TTC549 (cell line): Measurements from ENCODE around the gene RIMS4.

ENCODE experiments used
- FAIRE-seq: peaks from 2 replicates; lab custom pipeline; 2012; peaks lifted over from hg19 to GRCh38; lab: Jason Lieb, UNC

The RIMS4 gene

GRCh38 chr20:44719841-44720240 is 90.5 kb downstream of the RIMS4 start:
- FAIRE-seq: no peak

GRCh38 chr20:44717986-44718385 is 92.4 kb downstream of the RIMS4 start:
- FAIRE-seq: no peak

- FAIRE-seq: no peak
These were observed 93.8 kb downstream of the RIMS4 start for GRCh38 chr20:44716309-44717106.

DNA sequence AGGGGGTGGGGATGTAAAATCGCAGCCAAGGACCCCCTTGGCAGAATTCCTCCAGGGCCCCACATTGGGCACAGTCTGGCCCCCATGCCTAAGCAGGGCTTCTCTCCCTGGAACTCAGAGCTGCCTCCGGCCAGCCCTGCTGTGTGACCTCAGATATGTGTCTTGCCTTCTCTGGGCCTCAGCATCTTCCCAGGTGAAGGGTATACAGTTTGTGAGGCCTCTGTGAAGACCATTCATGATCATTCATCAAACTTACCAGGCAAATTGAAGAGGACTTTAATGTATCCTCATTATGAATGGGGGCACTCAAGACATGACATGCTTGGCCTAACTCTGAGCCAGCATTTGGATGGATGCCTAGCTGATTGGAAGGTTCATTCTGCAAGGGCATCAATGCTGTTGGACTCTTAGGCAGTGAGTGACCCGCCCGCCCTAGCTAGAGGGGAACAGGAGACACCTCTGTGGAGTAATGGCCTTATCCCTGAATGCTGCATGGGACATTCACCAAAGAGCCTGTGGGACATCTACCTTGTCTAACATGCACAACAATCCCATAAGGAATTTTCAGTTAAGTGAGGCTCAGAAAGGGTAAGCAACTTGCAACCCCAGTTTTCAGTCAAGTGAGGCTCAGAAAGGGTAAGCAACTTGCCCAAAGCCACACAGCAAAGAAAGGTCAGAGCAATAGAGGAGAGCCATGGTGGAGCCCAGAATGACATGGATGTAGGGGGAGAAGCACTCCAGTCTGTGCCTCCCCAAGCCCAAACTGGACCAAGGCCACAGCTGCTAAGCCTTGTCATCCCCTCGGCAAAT is 94.6 kb downstream of the RIMS4 start:
- FAIRE-seq: no peak

DNA sequence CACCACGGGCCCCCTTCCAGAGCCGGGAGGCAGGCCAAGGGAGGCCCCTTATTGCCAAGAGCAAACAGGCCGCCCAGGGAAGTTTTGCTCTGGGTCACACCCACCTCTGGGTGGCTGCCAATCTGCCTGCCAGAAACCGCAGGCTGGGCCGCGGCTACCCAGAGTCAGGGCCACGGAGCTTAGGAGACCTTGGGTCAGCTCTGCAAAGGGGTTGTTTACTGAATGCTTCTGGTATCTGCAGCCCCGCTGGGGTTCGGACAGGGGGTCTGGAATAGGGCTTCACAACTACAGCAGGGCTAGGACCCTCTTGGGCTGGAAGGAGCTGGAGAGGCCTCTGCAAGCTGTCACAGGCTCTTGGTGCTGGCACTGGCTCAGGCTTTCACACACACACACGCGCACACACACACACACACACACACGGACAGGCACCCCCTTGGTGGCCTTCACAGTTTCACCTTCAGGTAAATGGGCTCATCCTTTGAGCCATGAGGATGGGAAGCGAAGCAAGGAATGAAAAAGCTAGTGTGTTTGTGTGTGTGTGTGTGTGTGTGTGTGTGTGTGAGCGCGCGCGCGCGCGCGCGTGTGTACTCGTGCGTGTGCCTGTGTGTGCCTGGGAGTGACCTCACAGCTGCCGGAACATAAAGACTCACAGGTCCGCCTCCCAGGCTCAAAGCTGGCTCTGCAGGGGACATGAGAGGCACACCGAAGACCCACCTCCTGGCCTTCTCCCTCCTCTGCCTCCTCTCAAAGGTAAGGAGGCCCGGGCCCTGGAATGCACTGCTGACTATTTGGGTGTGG is 95.4 kb downstream of the RIMS4 start, which contains the start of gene CCN5:
CCN5 (plus strand) TSS at position 669 of the 798 bp plus-strand sequence; CDS start at position 691, 22 bp downstream.
- no peak for FAIRE-seq

GRCh38 chr20:44714102-44714700 is 96.1 kb downstream of the RIMS4 start:
- no peak for FAIRE-seq

GRCh38 chr20:44711237-44711636 is 99.1 kb downstream of the RIMS4 start:
- no peak for FAIRE-seq

DNA sequence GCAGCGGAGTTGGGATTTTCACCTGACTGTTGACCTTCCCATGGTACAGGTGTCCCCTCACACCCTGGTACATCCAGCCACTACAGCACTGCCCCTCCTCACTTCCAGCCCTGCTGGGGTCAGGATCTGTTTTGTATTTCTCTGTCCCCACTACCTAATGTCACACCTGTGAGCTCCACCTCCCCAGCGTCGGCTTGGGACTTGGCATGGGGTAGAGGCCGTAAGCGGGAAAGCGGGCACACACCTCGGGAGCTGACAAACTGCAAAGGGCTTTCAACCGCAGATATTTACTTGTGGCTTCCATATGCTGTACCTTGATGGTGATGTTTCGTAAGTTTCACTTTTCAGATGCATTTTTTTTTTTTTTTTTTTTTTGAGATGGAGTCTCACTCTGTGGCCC is 100.5 kb downstream of the RIMS4 start:
- no peak for FAIRE-seq

- FAIRE-seq: no peak
These were observed 101.0 kb downstream of the RIMS4 start for GRCh38 chr20:44709380-44709779.

DNA sequence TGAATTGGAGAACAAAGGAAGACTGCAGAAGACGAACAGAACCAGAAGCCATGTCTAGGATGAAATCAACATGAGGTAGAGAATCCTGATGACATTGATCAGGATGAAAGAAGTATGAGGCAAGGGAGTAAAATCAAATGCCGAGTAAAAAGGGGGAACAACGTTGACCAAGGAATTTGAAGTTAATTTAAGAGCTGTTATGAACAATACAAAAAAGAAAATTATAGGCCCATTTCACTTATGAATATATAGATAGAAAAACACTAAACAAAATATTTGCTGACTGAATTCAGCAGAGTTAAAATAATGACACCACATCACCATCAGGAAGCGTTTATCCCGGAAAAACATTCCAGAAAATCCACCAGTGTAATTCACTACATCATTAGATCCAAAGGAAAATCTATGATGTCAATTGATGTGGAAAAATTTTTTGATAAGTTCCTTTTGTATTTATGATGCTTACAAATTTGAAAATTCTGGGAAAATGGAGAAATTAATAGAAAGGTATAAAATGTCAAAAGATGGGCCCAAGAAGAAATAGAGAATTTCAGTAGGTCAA is 103.2 kb downstream of the RIMS4 start:
- no peak for FAIRE-seq

DNA sequence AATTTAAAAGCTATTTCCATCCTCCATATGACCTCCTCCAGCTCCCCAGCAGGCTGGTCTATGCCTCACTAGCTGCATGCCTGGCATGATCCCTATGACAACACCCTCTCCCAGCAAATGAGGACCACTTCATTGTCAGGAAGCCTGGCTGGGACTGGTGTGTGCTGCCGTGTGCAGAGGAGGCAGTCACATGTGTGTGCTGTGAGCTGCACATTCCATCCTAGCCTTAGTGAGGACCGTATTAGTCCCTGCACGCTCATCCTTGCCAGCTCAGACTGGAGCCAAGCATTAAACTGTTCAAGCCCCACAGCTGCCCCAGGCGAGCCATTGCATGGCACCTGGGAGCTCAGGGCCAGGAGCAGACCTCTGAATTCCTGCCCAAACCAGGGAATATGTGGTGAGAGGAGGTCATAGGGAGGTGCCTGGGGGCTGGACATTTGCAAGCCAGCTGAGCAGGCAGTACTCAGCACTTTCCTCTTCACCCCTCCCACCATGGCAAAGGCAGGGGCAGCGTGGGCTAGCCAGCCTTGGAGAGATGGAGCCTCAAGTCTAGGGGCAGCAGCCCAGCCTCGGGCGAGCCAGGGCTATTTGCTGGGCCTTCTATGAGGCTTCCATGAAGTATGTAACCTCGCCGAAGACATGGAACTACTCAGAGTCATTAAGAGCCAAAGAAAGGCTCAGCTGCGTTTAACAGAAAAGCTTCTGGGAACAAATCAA is 103.9 kb downstream of the RIMS4 start:
- no peak for FAIRE-seq

DNA sequence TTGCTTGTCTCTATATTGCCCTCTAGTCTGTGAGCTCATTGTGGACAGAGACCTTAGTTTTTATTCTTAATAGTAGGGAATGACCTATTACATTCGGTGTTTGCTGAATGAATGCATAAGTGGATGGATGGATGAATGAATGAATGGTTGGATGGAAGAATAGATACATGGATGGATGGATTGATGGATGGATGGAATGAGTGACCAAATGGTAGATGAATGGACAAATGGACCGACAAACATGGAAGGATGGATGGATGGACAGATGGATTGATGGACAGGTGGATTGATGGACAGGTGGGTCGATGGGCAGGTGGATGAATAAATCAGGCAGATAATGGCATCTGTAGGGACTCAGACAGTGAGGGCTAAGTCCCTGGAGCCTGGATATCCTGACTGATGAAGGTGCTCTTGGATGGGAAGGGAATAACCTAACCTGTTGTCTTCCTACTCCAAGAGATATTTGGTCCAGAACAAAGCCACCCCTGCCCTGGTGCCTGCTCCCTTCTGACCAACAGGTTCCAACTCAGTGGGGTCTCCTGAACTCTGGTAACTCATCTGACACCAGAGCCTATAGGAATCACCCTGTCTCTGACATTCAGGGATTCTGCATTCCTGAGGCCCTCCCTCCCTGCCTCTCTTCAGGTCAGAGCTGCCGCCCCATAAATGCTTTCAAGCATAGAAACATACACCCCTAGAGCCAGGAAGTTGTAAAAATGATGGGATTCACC is 104.8 kb downstream of the RIMS4 start:
- FAIRE-seq: no peak

DNA sequence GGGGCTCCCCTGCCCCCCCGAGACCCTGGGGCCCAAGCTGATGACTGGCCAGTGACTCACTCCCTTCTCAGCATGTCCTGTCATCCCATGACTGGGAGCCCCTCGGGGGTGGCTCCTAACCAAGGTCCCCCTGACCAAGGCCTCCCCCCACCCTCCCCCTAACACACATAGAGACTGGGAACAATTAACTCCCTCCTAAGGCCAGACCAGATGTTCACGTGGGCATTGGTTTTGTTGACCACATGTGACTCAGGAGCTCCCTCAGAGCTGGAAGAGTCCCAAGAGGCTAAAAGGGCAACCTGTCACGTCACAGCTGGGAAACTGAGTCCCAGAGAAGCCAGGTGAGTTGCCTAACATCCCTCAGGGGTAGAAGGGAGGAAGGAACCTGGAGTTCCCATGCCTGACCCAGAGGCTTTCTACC is 105.8 kb downstream of the RIMS4 start:
- FAIRE-seq: no peak

DNA sequence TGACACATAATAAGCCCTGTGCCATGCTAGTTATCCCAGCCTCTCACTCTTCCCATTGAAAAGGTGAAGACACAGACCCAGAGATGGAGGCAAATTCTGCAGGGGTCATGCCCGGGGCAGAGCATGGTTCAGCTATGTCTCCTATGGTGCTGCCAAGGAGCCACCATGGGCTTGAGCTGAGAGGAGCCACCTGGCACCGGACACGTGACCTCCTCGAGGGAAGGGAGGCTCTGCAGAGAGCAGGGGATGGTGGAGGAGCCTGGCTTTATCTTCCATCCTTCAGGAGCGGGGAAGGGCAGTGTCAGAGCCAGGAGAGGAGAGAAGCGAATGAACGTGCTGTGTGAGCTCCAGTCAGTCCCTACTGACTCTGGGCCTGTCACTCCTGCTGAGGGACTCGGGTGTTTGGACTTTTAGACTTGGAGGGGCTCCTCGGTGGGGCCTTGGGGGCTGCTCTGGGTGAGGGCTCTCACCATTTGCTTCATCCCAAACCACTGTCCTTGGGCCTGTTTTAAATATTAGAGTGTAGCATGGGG is 106.3 kb downstream of the RIMS4 start:
- FAIRE-seq: no peak

- no peak for FAIRE-seq
These were observed 107.0 kb downstream of the RIMS4 start for GRCh38 chr20:44703183-44703925.

DNA sequence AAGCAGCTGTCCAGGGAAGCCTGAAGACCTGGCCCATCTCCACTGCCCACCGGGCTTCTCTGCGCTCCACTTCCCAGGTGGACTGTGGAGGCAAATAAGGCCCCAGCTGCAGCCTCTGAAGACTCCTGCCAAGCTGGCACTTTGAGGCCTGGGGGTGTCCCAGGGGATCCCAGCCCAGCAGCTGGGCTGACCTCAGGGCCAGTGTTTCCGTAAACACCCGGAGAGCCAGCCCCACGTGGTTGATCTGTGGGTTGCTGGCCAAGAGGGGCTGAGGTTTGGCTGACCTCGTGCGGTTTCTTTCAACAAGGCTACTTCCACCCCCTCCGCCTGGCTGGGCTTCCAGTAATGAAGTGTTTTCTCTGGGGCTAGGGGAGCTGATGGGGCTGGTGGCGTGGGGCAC is 107.6 kb downstream of the RIMS4 start:
- no peak for FAIRE-seq

DNA sequence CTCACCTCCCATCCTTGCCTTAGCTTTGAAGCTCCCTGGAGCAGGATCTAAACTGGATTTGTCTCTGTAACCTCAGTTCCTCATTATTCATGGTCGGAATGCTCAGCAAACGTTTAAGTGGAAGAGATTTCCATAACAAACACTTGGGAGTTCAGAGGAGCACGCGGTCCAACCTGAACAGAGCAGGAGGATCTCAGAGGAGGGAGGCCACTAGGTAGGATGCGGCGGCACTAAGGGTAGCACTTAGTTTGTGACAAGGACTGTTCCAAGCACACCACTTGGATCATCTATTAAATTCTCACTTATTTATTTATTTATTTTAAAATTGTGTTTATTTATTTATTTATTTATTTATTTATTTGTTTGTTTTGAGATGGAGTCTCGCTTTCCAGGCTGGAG is 108.5 kb downstream of the RIMS4 start:
- FAIRE-seq: no peak
